HepG2 (cell line): ENCODE measurements around the gene SOX12. TPM values are rescaled to one million over a fixed set of nuclear protein-coding genes. Genes with fewer than 3 reads are reported as not detected.

Experiments
- ARID4A ChIP-seq: sonication (generic); formaldehyde crosslinking; IDR thresholded peaks from 2 replicates; pipeline ENCODE4 v1.5.0; 2020; ENCODE audit warnings: mild to moderate bottlenecking, missing genetic modification reagents, borderline replicate concordance
- CEBPZ ChIP-seq: IDR thresholded peaks from 2 replicates; pipeline ENCODE4 v1.6.1; 2012; ENCODE audit warnings: low read length, improper control_type of control experiment
- E2F1 ChIP-seq: sonication (generic); formaldehyde crosslinking; IDR thresholded peaks from 2 replicates; pipeline ENCODE4 v1.5.0; 2020; ENCODE audit warnings: missing genetic modification reagents
- ETV5 ChIP-seq: IDR thresholded peaks from 2 replicates; pipeline ENCODE4 v1.6.1; 2018; ENCODE audit warnings: missing biosample characterization, missing genetic modification reagents, inconsistent platforms, borderline replicate concordance
- HNRNPUL1 ChIP-seq: fragments of 200-400 bp; formaldehyde crosslinking; IDR thresholded peaks from 2 replicates; pipeline ENCODE4 v1.6.1; 2017; ENCODE audit warnings: low read depth, mild to moderate bottlenecking, low read length, moderate library complexity
- PHF5A ChIP-seq: IDR thresholded peaks from one replicate; pipeline ENCODE4 v1.6.1; 2018; ENCODE audit warnings: low read depth, missing genetic modification reagents; ENCODE audit not compliant: unreplicated experiment
- TEAD2 ChIP-seq: sonication (generic); formaldehyde crosslinking; IDR thresholded peaks from 2 replicates; pipeline ENCODE4 v1.9.0; 2021; ENCODE audit warnings: missing genetic modification reagents
- ZNF563 ChIP-seq: sonication (generic); formaldehyde crosslinking; IDR thresholded peaks from 2 replicates; pipeline ENCODE4 v1.8.0; 2022; ENCODE audit warnings: mild to moderate bottlenecking, moderate library complexity, missing genetic modification reagents
- ZNF713 ChIP-seq: sonication (generic); formaldehyde crosslinking; IDR thresholded peaks from 2 replicates; pipeline ENCODE4 v1.4.0; 2020; ENCODE audit warnings: mild to moderate bottlenecking, missing genetic modification reagents
- polyA plus RNA-seq, 8 experiments: library from polyadenylated mRNA; depleted of rRNA in 3 of 8; stranded (reverse) in 7 of 8; unstranded in 1 of 8; fragments of >200 nt; fragmentation: Illumina TruSeq in 4 of 8; extraction: Trizol in 4 of 8; gene quantifications; 2 replicates each; pipeline versions ENCODE4 v1.2.1 to v1.2.3, GENCODE V29; 2011 to 2016; ENCODE audit warnings: low read depth in 4 of 8, missing spikeins in 1 of 8, mixed read lengths in 1 of 8; ENCODE audit not compliant: insufficient read depth in 1 of 8
- total RNA-seq, 5 experiments: library from RNA; depleted of rRNA; stranded (reverse); fragments of >200 nt; fragmentation: Illumina TruSeq; extraction: Trizol; gene quantifications; 2 replicates each; pipeline ENCODE4 v1.2.3, GENCODE V29; 2016; ENCODE audit warnings: low read depth in 1 of 5
- TF ChIP-seq, protein P1 (sequence below): sonication (generic); formaldehyde crosslinking; IDR thresholded peaks from 2 replicates; pipeline ENCODE4 v1.5.1; 2020; ENCODE audit warnings: mild to moderate bottlenecking, missing genetic modification reagents, moderate library complexity
- TF ChIP-seq, protein P2 (sequence below): sonication (generic); formaldehyde crosslinking; IDR thresholded peaks from 2 replicates; pipeline ENCODE4 v1.4.0; 2020; ENCODE audit warnings: missing genetic modification reagents; ENCODE audit errors: not compliant biosample characterization
- TF ChIP-seq, protein P3 (sequence below): sonication (generic); formaldehyde crosslinking; IDR thresholded peaks from 2 replicates; pipeline ENCODE4 v1.5.0; 2020; ENCODE audit warnings: missing genetic modification reagents, mild to moderate bottlenecking, borderline replicate concordance

The SOX12 gene
- total and polyA plus RNA-seq, 2 of the 13 experiments (the other 11 are each of a cell fraction or from before 2014, with no cell fraction given): 10.0 to 18.7 TPM

DNA sequence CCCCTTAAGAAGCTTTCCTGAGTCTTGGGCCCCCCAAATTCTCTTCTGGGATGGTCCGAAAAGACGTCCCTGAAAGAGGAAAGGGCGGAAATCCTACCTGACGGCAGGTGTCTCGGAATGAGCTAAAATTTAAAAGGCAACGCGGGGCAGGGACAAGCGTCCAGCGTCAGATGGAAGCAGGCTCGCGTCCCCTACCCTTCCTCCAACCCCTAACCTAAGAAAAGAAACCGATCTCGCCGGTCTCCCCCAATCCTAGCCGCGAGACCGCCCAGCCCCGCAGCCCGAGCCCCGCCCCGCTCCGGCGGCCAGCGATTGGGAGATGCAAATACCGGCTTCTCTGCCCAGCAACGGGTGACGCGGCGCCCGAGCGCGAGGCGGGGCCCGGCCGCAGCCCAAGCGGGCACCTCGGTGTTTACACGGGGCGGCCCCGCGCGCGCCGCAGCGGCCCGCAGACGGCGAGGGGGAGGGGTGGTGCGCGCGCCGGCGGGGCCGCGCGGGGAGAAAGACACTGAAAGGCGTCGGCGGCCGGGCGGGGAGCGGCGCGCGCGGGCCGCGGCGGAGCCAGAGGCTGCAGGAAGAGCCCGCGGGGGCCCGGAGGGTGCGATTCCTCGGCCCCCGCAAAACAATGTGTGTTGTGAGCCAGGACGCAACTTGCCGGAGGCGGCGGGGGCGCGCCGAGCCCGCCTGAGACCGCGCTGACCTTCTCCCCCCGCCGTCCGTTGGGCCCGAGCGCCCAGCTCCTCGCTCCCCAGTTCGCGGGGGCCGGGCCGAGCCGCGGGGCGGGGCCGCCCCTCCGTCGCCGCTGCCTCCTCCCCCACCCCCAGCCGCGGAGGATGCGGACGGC is at the start of gene SOX12 (continued):
- TF ChIP-seq ARID4A (peak; percentile 62; the same call in 1 of the 2 replicates), ZNF563 (peak; percentile 90), E2F1 (CRISPR knock-in tag) (no peak), TEAD2 (CRISPR knock-in tag) (no peak; the same call in 1 of the 2 replicates), ETV5 (CRISPR knock-in tag) (no peak), CEBPZ (no peak), PHF5A (CRISPR knock-in tag) (no peak), ZNF713 (peak; percentile 85; the same call in 1 of the 2 replicates), HNRNPUL1 (no peak)
- TF ChIP-seq, protein P1, sequence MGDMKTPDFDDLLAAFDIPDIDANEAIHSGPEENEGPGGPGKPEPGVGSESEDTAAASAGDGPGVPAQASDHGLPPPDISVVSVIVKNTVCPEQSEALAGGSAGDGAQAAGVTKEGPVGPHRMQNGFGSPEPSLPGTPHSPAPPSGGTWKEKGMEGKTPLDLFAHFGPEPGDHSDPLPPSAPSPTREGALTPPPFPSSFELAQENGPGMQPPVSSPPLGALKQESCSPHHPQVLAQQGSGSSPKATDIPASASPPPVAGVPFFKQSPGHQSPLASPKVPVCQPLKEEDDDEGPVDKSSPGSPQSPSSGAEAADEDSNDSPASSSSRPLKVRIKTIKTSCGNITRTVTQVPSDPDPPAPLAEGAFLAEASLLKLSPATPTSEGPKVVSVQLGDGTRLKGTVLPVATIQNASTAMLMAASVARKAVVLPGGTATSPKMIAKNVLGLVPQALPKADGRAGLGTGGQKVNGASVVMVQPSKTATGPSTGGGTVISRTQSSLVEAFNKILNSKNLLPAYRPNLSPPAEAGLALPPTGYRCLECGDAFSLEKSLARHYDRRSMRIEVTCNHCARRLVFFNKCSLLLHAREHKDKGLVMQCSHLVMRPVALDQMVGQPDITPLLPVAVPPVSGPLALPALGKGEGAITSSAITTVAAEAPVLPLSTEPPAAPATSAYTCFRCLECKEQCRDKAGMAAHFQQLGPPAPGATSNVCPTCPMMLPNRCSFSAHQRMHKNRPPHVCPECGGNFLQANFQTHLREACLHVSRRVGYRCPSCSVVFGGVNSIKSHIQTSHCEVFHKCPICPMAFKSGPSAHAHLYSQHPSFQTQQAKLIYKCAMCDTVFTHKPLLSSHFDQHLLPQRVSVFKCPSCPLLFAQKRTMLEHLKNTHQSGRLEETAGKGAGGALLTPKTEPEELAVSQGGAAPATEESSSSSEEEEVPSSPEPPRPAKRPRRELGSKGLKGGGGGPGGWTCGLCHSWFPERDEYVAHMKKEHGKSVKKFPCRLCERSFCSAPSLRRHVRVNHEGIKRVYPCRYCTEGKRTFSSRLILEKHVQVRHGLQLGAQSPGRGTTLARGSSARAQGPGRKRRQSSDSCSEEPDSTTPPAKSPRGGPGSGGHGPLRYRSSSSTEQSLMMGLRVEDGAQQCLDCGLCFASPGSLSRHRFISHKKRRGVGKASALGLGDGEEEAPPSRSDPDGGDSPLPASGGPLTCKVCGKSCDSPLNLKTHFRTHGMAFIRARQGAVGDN: peak; percentile 41
- TF ChIP-seq, protein P2, sequence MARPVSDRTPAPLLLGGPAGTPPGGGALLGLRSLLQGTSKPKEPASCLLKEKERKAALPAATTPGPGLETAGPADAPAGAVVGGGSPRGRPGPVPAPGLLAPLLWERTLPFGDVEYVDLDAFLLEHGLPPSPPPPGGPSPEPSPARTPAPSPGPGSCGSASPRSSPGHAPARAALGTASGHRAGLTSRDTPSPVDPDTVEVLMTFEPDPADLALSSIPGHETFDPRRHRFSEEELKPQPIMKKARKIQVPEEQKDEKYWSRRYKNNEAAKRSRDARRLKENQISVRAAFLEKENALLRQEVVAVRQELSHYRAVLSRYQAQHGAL (CRISPR knock-in tag): no peak
- TF ChIP-seq, protein P3, sequence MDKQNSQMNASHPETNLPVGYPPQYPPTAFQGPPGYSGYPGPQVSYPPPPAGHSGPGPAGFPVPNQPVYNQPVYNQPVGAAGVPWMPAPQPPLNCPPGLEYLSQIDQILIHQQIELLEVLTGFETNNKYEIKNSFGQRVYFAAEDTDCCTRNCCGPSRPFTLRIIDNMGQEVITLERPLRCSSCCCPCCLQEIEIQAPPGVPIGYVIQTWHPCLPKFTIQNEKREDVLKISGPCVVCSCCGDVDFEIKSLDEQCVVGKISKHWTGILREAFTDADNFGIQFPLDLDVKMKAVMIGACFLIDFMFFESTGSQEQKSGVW (CRISPR knock-in tag): no peak
